ENCODE measurements around the gene ACO1.

ACO1 gene

GRCh38 chr9:32472344-32472743 lies 87.9 kb downstream of the ACO1 start:
- no peaks in the 10 kb centered on the region for H3K27me3 ChIP-seq
- H3K4me3 ChIP-seq (ENCODE audit: low read depth, low read length): no peak overlapping the region
- DNase-seq: no peak
- TF ChIP-seq CTCF (IDR thresholded peaks at IDR 0.05; ENCODE audit: low read depth, low read length): no peak
- no peaks in the 10 kb centered on the region for H3K4me1 ChIP-seq
- H3K9me3 ChIP-seq: no peaks in the 10 kb centered on the region
- H3K36me3 ChIP-seq: no peaks in the 10 kb centered on the region

GRCh38 chr9:32483343-32483742 lies 98.9 kb downstream of the ACO1 start:
- no peak for TF ChIP-seq CTCF (IDR thresholded peaks at IDR 0.05; ENCODE audit: low read depth, low read length)
- Histone ChIP-seq H3K4me3 (ENCODE audit: low read depth, low read length) (no peak overlapping the region), H3K27me3 (no peaks in the 10 kb centered on the region), H3K36me3 (no peaks in the 10 kb centered on the region), H3K9me3 (no peaks in the 10 kb centered on the region), H3K4me1 (no peaks in the 10 kb centered on the region)
- DNase-seq: no peak

- no peak overlapping the region for H3K4me3 ChIP-seq (ENCODE audit: low read depth, low read length)
- 0 out of 2 replicates have a peak, but pooled peaks cover 5% of the 10 kb centered on the region for H3K27me3 ChIP-seq
- no peak for DNase-seq
- TF ChIP-seq CTCF (IDR thresholded peaks at IDR 0.05; ENCODE audit: low read depth, low read length): no peak
- H3K9me3 ChIP-seq: no peaks in the 10 kb centered on the region
- no peaks in the 10 kb centered on the region for H3K4me1 ChIP-seq
- H3K36me3 ChIP-seq: no peaks in the 10 kb centered on the region
Observed at GRCh38 chr9:32486839-32487562, 102.6 kb downstream of the ACO1 start.

GRCh38 chr9:32487981-32488380 lies 103.5 kb downstream of the ACO1 start:
- H3K27me3 ChIP-seq: peaks cover 5% of the 10 kb centered on the region
- no peaks in the 10 kb centered on the region for H3K4me1 ChIP-seq
- no peaks in the 10 kb centered on the region for H3K36me3 ChIP-seq
- no peaks in the 10 kb centered on the region for H3K9me3 ChIP-seq
- DNase-seq: no peak
- H3K4me3 ChIP-seq (ENCODE audit: low read depth, low read length): no peak overlapping the region
- TF ChIP-seq CTCF (IDR thresholded peaks at IDR 0.05; ENCODE audit: low read depth, low read length): no peak

GRCh38 chr9:32490601-32491000 lies 106.2 kb downstream of the ACO1 start:
- H3K27me3 ChIP-seq: peaks cover 8% of the 10 kb centered on the region
- H3K36me3 ChIP-seq: no peaks in the 10 kb centered on the region
- no peak for DNase-seq
- H3K4me1 ChIP-seq: no peaks in the 10 kb centered on the region
- TF ChIP-seq CTCF (IDR thresholded peaks at IDR 0.05; ENCODE audit: low read depth, low read length): no peak
- H3K4me3 ChIP-seq (ENCODE audit: low read depth, low read length): no peak overlapping the region
- H3K9me3 ChIP-seq: no peaks in the 10 kb centered on the region

GRCh38 chr9:32497921-32498320 lies 113.5 kb downstream of the ACO1 start:
- no peak for DNase-seq
- no peaks in the 10 kb centered on the region for H3K4me1 ChIP-seq
- no peaks in the 10 kb centered on the region for H3K36me3 ChIP-seq
- H3K27me3 ChIP-seq: peaks cover 2% of the 10 kb centered on the region; the same call in 1 of the 2 replicates
- no peak for TF ChIP-seq CTCF (IDR thresholded peaks at IDR 0.05; ENCODE audit: low read depth, low read length)
- H3K4me3 ChIP-seq (ENCODE audit: low read depth, low read length): no peak overlapping the region
- H3K9me3 ChIP-seq: no peaks in the 10 kb centered on the region; the same call in 1 of the 2 replicates
